Gastroesophageal sphincter (tissue), 3 donors: ENCODE measurements around the gene CYB5R4.

Source experiments
- POLR2A ChIP-seq, 2 donors: fragments of 450-650 bp; IDR thresholded peaks; one replicate each; pipeline ENCODE4 v1.6.1; 2017; ENCODE audit warnings: antibody characterized with exemption in 2 of 2, mild to moderate bottlenecking in 2 of 2, moderate library complexity in 1 of 2
- POLR2AphosphoS5 ChIP-seq: sonication (generic); formaldehyde crosslinking; IDR thresholded peaks from one replicate; pipeline ENCODE4 v1.6.1; 2017; ENCODE audit warnings: antibody characterized with exemption
- TF ChIP-seq, protein P1 (sequence below), 4 experiments: fragments of 200-600 bp in 2 of 4; fragments of 450-650 bp in 2 of 4; sonication (generic) in 1 of 4; IDR thresholded peaks; one replicate each; pipeline ENCODE4 v1.5.1; 2017 to 2019; ENCODE audit warnings: antibody characterized with exemption in 4 of 4, mild to moderate bottlenecking in 2 of 4, moderate library complexity in 2 of 4

- TF ChIP-seq, protein P1, sequence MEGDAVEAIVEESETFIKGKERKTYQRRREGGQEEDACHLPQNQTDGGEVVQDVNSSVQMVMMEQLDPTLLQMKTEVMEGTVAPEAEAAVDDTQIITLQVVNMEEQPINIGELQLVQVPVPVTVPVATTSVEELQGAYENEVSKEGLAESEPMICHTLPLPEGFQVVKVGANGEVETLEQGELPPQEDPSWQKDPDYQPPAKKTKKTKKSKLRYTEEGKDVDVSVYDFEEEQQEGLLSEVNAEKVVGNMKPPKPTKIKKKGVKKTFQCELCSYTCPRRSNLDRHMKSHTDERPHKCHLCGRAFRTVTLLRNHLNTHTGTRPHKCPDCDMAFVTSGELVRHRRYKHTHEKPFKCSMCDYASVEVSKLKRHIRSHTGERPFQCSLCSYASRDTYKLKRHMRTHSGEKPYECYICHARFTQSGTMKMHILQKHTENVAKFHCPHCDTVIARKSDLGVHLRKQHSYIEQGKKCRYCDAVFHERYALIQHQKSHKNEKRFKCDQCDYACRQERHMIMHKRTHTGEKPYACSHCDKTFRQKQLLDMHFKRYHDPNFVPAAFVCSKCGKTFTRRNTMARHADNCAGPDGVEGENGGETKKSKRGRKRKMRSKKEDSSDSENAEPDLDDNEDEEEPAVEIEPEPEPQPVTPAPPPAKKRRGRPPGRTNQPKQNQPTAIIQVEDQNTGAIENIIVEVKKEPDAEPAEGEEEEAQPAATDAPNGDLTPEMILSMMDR (IDR thresholded peaks at IDR 0.05) = no peak
- TF ChIP-seq POLR2A (IDR thresholded peaks at IDR 0.05) = no peak
- no peak for TF ChIP-seq POLR2AphosphoS5
Measured at GRCh38 chr6:83854001-83854501, 5.4 kb upstream of the CYB5R4 start.
